Measurements from ENCODE around the gene ISG15.

DNA sequence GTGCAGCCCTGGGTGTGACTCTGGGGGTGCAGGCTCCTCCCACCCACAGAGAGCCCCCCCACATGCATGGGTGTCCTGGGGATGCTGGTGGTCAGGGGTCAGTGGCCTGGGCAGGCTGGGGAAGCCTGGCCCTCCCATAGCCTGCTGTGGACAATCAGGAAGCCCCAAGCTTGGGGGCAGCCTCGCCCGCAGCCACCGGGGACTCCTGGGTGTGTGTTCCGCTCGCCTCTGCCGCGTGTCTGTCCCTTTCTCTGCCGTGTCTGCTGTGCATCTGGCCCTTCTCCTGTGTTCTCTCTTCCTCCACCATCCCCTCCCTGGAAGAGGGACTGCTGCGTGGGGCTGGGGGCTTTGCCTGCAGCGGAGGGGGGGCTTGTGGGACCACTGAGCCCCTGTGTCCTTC, 29.5 kb downstream of the ISG15 start:
- TF ChIP-seq, protein P1, sequence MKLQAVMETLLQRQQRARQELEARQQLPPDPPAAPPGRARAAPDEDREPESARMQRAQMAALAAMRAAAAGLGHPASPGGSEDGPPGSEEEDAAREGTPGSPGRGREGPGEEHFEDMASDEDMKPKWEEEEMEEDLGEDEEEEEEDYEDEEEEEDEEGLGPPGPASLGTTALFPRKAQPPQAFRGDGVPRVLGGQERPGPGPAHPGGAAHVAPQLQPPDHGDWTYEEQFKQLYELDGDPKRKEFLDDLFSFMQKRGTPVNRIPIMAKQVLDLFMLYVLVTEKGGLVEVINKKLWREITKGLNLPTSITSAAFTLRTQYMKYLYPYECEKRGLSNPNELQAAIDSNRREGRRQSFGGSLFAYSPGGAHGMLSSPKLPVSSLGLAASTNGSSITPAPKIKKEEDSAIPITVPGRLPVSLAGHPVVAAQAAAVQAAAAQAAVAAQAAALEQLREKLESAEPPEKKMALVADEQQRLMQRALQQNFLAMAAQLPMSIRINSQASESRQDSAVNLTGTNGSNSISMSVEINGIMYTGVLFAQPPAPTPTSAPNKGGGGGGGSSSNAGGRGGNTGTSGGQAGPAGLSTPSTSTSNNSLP (IDR thresholded peaks at IDR 0.05; ENCODE audit: low read depth, low read length): no peak
- TF ChIP-seq, protein P2, sequence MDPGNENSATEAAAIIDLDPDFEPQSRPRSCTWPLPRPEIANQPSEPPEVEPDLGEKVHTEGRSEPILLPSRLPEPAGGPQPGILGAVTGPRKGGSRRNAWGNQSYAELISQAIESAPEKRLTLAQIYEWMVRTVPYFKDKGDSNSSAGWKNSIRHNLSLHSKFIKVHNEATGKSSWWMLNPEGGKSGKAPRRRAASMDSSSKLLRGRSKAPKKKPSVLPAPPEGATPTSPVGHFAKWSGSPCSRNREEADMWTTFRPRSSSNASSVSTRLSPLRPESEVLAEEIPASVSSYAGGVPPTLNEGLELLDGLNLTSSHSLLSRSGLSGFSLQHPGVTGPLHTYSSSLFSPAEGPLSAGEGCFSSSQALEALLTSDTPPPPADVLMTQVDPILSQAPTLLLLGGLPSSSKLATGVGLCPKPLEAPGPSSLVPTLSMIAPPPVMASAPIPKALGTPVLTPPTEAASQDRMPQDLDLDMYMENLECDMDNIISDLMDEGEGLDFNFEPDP (CRISPR knock-in tag; conservative IDR thresholded peaks at IDR 0.05): no peak
- TF ChIP-seq, protein P3, sequence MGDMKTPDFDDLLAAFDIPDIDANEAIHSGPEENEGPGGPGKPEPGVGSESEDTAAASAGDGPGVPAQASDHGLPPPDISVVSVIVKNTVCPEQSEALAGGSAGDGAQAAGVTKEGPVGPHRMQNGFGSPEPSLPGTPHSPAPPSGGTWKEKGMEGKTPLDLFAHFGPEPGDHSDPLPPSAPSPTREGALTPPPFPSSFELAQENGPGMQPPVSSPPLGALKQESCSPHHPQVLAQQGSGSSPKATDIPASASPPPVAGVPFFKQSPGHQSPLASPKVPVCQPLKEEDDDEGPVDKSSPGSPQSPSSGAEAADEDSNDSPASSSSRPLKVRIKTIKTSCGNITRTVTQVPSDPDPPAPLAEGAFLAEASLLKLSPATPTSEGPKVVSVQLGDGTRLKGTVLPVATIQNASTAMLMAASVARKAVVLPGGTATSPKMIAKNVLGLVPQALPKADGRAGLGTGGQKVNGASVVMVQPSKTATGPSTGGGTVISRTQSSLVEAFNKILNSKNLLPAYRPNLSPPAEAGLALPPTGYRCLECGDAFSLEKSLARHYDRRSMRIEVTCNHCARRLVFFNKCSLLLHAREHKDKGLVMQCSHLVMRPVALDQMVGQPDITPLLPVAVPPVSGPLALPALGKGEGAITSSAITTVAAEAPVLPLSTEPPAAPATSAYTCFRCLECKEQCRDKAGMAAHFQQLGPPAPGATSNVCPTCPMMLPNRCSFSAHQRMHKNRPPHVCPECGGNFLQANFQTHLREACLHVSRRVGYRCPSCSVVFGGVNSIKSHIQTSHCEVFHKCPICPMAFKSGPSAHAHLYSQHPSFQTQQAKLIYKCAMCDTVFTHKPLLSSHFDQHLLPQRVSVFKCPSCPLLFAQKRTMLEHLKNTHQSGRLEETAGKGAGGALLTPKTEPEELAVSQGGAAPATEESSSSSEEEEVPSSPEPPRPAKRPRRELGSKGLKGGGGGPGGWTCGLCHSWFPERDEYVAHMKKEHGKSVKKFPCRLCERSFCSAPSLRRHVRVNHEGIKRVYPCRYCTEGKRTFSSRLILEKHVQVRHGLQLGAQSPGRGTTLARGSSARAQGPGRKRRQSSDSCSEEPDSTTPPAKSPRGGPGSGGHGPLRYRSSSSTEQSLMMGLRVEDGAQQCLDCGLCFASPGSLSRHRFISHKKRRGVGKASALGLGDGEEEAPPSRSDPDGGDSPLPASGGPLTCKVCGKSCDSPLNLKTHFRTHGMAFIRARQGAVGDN (CRISPR knock-in tag; IDR thresholded peaks at IDR 0.05): no peak
- TF ChIP-seq FOSL1 (CRISPR knock-in tag; IDR thresholded peaks at IDR 0.05; ENCODE audit: borderline replicate concordance): no peak
- TF ChIP-seq YY1 (IDR thresholded peaks at IDR 0.05; ENCODE audit: insufficient read depth, insufficient replicate concordance, low read depth, low read length): no peak
- TF ChIP-seq ZNF674 (CRISPR knock-in tag; IDR thresholded peaks at IDR 0.05; ENCODE audit: low read depth): no peak

All from HepG2 (cell line).